GOT3 (cell line): Measurements from ENCODE around the gene SLC44A1.

Experiments
- DNase-seq: peaks from one replicate; lab custom pipeline; 2025; ENCODE audit warnings: mixed read lengths; lab: John Stamatoyannopoulos, UW

The SLC44A1 gene

GRCh38 chr9:105432247-105432842 is 187.9 kb downstream of the SLC44A1 start:
- no peak for DNase-seq

- no peak for DNase-seq
Measured at GRCh38 chr9:105435453-105435852, 191.0 kb downstream of the SLC44A1 start.

GRCh38 chr9:105436783-105437182 is 192.3 kb downstream of the SLC44A1 start:
- no peak for DNase-seq

DNA sequence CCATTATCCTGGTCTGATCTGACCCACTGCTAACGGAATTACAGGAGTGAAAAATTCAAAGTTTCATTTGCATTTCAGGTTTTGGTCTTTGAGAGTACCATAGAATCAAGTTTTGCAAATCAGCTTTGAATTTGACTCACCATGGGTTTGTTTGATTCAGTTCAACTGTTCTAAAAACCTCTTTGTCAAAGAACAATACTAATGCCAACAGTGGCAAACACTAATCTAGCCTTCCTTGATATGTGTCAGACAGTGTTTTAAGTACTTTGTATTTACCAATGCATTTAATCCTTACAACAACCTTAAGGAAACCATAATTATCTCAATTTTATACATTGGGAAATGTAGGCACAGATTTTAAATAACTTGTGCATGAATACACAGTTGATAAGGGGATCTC is 193.3 kb downstream of the SLC44A1 start:
- no peak for DNase-seq

DNA sequence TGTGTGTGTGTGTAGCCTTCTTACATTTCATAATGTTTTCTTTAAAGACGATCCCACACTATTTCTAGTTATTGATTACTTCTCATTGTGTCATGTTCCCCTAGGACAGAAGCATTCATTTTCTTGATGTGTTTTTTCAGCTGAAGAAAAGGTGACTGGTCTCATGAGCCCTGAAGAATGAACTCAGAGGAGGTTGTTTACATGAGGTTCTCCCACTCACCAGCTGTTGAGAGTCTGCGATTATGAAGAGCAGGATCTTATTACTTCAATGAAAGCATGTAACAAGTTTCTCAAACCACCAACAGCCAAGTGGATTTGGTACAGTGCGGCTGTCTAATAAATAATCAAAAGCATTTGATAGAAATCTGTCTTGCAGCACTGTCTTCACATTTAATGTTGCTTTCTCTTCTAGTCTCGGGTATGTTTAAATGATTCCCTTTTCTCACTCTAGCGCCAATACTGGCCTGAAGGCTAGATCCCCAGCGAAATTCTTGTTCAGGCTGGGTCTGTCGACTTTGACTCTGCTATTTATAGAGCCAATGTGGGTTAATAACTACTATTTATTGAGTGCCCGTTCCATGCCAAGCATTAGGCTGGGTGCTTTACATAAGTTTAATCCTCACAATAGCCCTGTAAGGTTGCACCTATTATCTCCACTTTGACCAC is 193.8 kb downstream of the SLC44A1 start:
- DNase-seq, result no peak

DNA sequence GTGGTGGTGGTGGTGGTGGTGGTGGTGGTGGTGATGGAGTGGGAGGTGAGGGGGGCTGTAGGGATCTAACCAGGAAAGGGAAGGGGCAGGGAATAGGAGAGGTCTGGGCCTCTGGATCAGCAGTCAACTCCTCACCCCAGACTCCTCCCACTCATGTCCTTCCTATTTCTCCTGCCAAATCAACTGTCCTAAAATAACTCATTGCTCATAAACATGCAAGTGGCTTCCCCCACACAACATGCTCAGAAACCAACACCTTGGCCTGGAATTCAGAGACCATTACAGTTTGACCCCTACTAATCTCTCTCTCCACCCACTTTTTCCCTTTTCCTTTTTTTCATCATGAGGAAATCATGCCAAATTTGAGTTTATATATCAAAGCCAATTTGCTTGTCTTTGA is 195.0 kb downstream of the SLC44A1 start:
- DNase-seq, result no peak

GRCh38 chr9:105441616-105442160 is 197.2 kb downstream of the SLC44A1 start:
- no peak for DNase-seq

GRCh38 chr9:105443121-105443520 is 198.7 kb downstream of the SLC44A1 start:
- no peak for DNase-seq

DNA sequence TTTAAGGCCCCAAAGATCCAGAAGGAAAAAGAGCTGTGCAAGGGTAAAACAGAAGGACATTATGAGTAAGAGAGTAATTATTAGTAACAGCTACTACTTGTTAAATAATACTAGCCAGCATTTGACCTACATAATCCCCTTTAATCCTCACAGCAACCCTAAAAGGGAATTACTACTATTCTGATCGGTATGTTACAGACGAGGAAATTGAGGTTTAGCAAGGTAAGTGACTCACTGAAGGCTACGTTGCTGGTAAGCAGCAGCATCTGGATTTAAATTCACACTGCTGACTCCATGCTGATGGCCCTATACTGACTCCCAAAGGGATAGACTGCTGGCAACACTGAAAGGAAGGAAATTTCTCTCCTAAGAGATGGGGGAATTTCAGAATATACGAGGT is 199.7 kb downstream of the SLC44A1 start:
- no peak for DNase-seq

GRCh38 chr9:105445203-105445881 is 200.9 kb downstream of the SLC44A1 start:
- no peak for DNase-seq

DNA sequence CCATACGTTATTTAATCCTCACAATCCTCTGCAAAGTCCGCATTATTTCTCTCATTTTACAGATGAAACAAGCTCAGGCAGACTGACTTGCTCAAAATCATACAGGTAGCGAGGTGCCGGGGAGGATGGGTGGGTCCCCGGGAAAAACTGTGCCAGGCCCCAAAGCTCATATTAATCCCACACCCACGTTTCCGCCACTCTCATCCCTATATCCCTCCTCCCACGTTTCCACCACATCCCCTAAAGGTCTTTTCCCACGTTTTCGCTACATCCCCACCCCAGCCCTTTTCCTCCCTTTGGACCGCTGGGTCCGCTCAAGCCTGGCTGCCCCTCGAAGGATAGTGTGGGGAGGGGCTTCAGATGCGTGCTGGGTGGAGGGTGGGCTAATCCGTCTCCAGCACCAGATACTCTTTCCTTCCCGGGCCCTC is 202.9 kb downstream of the SLC44A1 start:
- no peak for DNase-seq

- peak; percentile 54 for DNase-seq
Measured at GRCh38 chr9:105447814-105448812, 203.7 kb downstream of the SLC44A1 start, which contains the start of gene FSD1L. Gene FSD1L (plus strand): TSS chr9:105448034. CDS start chr9:105448221, 187 bp downstream.

- DNase-seq, result no peak
Measured at GRCh38 chr9:105449081-105449480, 204.6 kb downstream of the SLC44A1 start.

DNA sequence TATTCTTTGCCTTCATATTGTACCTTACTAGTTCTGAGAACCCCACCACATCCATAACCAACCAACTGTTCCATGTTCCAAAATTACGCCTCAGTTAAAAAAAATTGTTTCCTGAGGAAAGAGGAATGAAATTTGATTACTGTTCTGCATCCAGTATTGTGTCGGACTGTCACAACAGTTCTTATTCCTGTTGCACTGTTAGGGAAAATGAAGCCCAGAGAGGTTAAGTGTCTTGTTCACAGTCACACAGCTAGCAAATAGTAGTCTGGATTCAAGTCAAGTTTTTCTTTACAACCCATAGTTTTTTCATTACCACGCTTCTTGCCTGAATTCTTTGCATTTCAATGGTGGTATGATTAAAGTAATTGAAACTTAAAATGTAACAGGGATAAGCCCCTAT is 207.7 kb downstream of the SLC44A1 start:
- no peak for DNase-seq

- no peak for DNase-seq
Measured at GRCh38 chr9:105455836-105456475, 211.5 kb downstream of the SLC44A1 start.

- no peak for DNase-seq
Measured at GRCh38 chr9:105457560-105458294, 213.3 kb downstream of the SLC44A1 start.

DNA sequence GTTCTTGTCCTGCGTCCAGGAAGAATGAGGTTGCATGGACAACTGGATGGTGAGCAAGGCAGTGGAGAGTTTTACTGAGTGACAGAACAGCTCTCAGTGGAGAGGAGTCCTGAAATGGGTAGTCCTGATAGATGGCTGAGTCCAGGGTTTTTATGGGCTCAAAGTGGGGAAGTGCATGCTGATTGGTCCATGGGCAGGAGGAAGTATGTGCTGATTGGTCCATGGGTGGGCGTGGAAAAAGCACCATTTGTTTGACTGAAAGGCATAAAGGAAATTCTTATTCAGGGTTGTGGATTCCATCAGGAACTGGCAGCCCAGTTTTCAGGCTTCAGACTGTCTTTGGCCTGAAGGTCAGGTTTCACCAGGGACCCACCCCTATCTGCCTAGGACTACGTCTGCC is 214.0 kb downstream of the SLC44A1 start:
- DNase-seq, result no peak

DNA sequence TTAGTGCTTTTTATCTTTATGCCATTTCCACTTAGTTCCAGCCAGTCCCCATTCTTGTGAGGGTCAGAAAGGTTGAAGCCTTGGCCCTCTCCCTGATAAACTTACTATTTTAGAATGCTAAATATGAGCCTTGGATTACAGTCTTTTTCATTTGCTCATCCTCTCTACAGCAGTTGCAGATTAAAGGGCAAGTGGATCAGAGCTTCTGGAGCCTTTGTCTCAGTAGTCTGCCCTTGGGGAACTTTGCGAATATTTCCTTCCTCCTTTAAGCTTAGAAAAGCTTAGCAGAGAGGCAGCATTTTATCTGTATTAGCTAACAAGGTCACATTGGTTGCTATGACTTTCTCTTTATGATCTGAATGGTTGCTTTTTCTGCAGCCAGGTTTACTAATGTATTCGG is 214.9 kb downstream of the SLC44A1 start:
- DNase-seq, result no peak

- DNase-seq, result no peak
Measured at GRCh38 chr9:105466898-105467455, 222.5 kb downstream of the SLC44A1 start.

GRCh38 chr9:105468875-105469274 is 224.4 kb downstream of the SLC44A1 start:
- no peak for DNase-seq
